ENCODE measurements around the gene MTARC1. TPM values are rescaled to one million over a fixed set of nuclear protein-coding genes. Genes with fewer than 3 reads are reported as not detected.

MTARC1 gene
- total RNA-seq, 4 donors from 2014 or later = 32.2 to 81.8 (median 36.5) TPM

GRCh38 chr1:220759147-220759546 is 27.6 kb upstream of the MTARC1 start:
- Histone ChIP-seq H3K4me1 (no peaks in the 10 kb centered on the region), H3K36me3 (peaks cover 0 to 70% (median 0%) of the 10 kb centered on the region in 3 donors), H3K4me3 (no peak overlapping the region), H3K27ac (no peak overlapping the region), H3K27me3 (no peaks in the 10 kb centered on the region), H3K9me3 (no peaks in the 10 kb centered on the region)
- TF ChIP-seq EP300 (IDR thresholded peaks at IDR 0.05) (no peak), POLR2A (IDR thresholded peaks at IDR 0.05) (no peak), CTCF (IDR thresholded peaks at IDR 0.05) (no peak)
- WGBS, 2 donors = 93 to 96% methylated on average over 3 of the region's 3 CpGs
- no peak for DNase-seq (ENCODE audit: low spot score in 2 of 2)

GRCh38 chr1:220761688-220762427 is 24.9 kb upstream of the MTARC1 start:
- Histone ChIP-seq H3K4me1 (no peaks in the 10 kb centered on the region), H3K27me3 (no peaks in the 10 kb centered on the region), H3K9me3 (no peaks in the 10 kb centered on the region), H3K36me3 (peaks cover 0 to 55% (median 0%) of the 10 kb centered on the region in 3 donors), H3K4me3 (no peak overlapping the region), H3K27ac (no peak overlapping the region)
- WGBS, 2 donors = 91 to 94% methylated on average over 7 of the region's 7 CpGs
- no peak for DNase-seq (ENCODE audit: low spot score in 2 of 2)
- no peak for TF ChIP-seq EP300 (IDR thresholded peaks at IDR 0.05)
- TF ChIP-seq CTCF (IDR thresholded peaks at IDR 0.05) = no peak
- TF ChIP-seq POLR2A (IDR thresholded peaks at IDR 0.05) = no peak

DNA sequence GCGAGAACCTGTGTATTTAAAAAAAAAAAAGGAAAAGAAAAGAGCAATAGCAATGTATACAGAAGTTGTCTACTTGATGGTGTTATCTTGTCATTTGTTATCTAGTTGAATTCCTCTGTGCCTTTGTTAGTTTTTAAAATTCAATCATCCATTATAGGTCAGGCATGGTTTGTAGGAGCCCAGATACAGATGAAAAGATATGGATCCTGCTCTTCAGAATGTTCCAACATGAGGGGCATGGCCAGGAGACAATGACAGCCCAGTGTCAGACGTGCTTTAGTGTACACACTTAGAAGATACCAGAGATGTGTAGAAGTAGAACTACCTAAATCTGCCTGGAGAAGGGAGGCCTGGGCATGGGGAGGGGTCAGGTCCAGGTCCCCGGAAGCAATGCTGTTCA is 22.0 kb upstream of the MTARC1 start:
- H3K36me3 ChIP-seq = peaks cover 0 to 57% (median 0%) of the 10 kb centered on the region in 3 donors
- H3K27me3 ChIP-seq = no peaks in the 10 kb centered on the region
- 93% methylated on average over 3 of the region's 3 CpGs for WGBS, 2 donors
- H3K9me3 ChIP-seq = no peaks in the 10 kb centered on the region
- H3K4me1 ChIP-seq = no peaks in the 10 kb centered on the region
- TF ChIP-seq CTCF (IDR thresholded peaks at IDR 0.05) (no peak), EP300 (IDR thresholded peaks at IDR 0.05) (no peak), POLR2A (IDR thresholded peaks at IDR 0.05) (no peak)
- no peak overlapping the region for H3K4me3 ChIP-seq
- no peak for DNase-seq (ENCODE audit: low spot score in 2 of 2)
- no peak overlapping the region for H3K27ac ChIP-seq

DNA sequence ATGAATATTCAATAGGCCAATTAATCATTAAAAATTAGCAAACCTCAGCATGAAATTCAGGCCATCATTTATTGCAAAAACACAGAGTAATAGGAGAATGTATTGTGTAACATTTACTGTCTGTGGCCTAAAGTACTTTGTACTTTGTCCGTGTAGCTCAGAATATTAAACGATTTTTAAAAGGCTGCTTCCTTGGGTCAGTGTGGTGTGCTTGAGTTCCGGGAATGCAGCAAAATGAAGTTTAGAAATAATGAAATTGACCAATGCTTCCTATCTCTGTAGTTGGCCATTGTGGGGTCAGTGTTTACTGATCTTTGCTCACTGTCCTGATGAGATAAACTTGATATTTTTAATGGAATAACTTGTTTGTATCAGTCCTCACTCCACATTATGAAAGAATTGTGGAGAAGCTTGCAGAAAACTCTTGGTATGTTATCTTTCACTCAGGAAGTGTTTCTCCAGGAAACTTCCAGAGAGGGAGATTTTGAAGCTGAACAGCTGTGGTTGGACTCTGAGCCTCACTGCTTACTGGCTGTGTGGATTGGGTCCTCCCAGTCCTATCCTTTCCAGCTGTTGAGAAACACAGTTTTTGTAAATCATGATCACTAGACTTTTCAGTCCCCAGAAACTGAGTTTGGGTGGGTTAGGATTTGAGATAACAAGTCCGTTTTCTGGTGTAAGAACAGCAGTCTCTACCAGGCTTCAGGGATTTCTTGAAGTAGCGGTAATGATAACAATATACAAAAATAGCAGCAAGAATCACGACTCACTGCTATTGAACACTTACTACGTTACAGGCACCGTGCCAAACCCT is 19.2 kb upstream of the MTARC1 start:
- Histone ChIP-seq H3K27me3 (no peaks in the 10 kb centered on the region), H3K27ac (no peak overlapping the region), H3K36me3 (peaks cover 0 to 56% (median 0%) of the 10 kb centered on the region in 3 donors), H3K4me3 (no peak overlapping the region), H3K9me3 (no peaks in the 10 kb centered on the region), H3K4me1 (no peaks in the 10 kb centered on the region)
- 57 to 68% methylated on average over 8 of the region's 8 CpGs for WGBS, 2 donors
- TF ChIP-seq CTCF (IDR thresholded peaks at IDR 0.05) (no peak), POLR2A (IDR thresholded peaks at IDR 0.05) (no peak), EP300 (IDR thresholded peaks at IDR 0.05) (no peak)
- no peak for DNase-seq (ENCODE audit: low spot score in 2 of 2)

- Histone ChIP-seq H3K4me3 (no peak overlapping the region), H3K27ac (no peak overlapping the region), H3K27me3 (no peaks in the 10 kb centered on the region), H3K36me3 (peaks cover 0 to 50% (median 0%) of the 10 kb centered on the region in 3 donors), H3K9me3 (no peaks in the 10 kb centered on the region), H3K4me1 (no peaks in the 10 kb centered on the region)
- TF ChIP-seq CTCF (IDR thresholded peaks at IDR 0.05) = no peak
- TF ChIP-seq POLR2A (IDR thresholded peaks at IDR 0.05) = no peak
- TF ChIP-seq EP300 (IDR thresholded peaks at IDR 0.05) = no peak
- no peak for DNase-seq (ENCODE audit: low spot score in 2 of 2)
- 76 to 95% methylated on average over 5 of the region's 5 CpGs for WGBS, 2 donors
These were observed 18.5 kb upstream of the MTARC1 start for GRCh38 chr1:220768126-220768601.
